Thyroid gland (tissue), 4 donors: ENCODE data around the gene DLX4. TPM values are rescaled to one million over a fixed set of nuclear protein-coding genes. Genes with fewer than 3 reads are reported as not detected.

Source experiments
- DNase-seq, 2 donors: peaks; one replicate each; pipeline ENCODE4 v3.0.0-alpha.2; 2019
- H3K27ac ChIP-seq, 3 donors: fragments of 200-600 bp; sonication (generic); 1 replicate in 2 of 3; 2 replicates in 1 of 3; pipeline ENCODE4 v1.5.1; 2016 to 2019; ENCODE audit warnings: mild to moderate bottlenecking in 1 of 3, moderate library complexity in 1 of 3
- H3K27me3 ChIP-seq: fragments of 200-600 bp; sonication (generic); one replicate; pipeline ENCODE4 v1.5.1; 2019
- H3K36me3 ChIP-seq, 2 donors: fragments of 200-600 bp; sonication (generic); one replicate each; pipeline ENCODE4 v1.5.1; 2016 to 2019
- H3K4me1 ChIP-seq, 2 donors: fragments of 200-600 bp; sonication (generic); one replicate each; pipeline ENCODE4 v1.5.1; 2017 to 2019
- H3K4me3 ChIP-seq, 3 donors: fragments of 200-600 bp; sonication (generic); replicated peaks in 1 of 3; 1 replicate in 2 of 3; 2 replicates in 1 of 3; pipeline ENCODE4 v1.5.1; 2016; ENCODE audit warnings: mild to moderate bottlenecking in 1 of 3
- H3K9me3 ChIP-seq: fragments of 200-600 bp; sonication (generic); one replicate; pipeline ENCODE4 v1.5.1; 2017
- CTCF ChIP-seq, 6 experiments: fragments of 200-600 bp in 3 of 6; fragments of 450-650 bp in 3 of 6; sonication (generic) in 3 of 6; IDR thresholded peaks; one replicate each; pipeline ENCODE4 v1.5.1; 2016 to 2019; ENCODE audit warnings: antibody characterized with exemption in 6 of 6, mild to moderate bottlenecking in 2 of 6, inconsistent platforms in 1 of 6, moderate library complexity in 1 of 6
- POLR2A ChIP-seq, 2 donors: fragments of 450-650 bp; IDR thresholded peaks; one replicate each; pipeline ENCODE4 v1.6.1; 2017; ENCODE audit warnings: antibody characterized with exemption in 2 of 2, mild to moderate bottlenecking in 2 of 2, moderate library complexity in 1 of 2
- WGBS, 2 donors: methylation state at CpG; one replicate each; pipeline ENCODE4 v1.1.5; 2017; 5-methylcytosine and 5-hydroxymethylcytosine counted together
- intact Hi-C: fragments of 100-400 bp; cut with DNase I; formaldehyde crosslinking; loops from one replicate; pipeline ENCODE4 v1.15.1; 2023
- total RNA-seq, 4 donors: library from RNA; depleted of rRNA; stranded (reverse); fragments of >200 nt; gene quantifications; one replicate each; pipeline ENCODE4 v1.2.3, GENCODE V29; 2016

DLX4 gene
- total RNA-seq, 4 donors from 2014 or later = 0.56 to 1.2 TPM; not detected in 2

- no peak for DNase-seq
- Histone ChIP-seq H3K27me3 (peaks cover 18% of the 10 kb centered on the region), H3K4me1 (peaks cover 7 to 9% of the 10 kb centered on the region in 2 donors), H3K9me3 (no peaks in the 10 kb centered on the region), H3K27ac (no peak overlapping the region), H3K4me3 (no peak overlapping the region), H3K36me3 (no peaks in the 10 kb centered on the region)
- intact Hi-C loops = no loop called here
- 78 to 82% methylated on average over 4 of the region's 4 CpGs for WGBS, 2 donors
- TF ChIP-seq POLR2A (IDR thresholded peaks at IDR 0.05) (no peak), CTCF (IDR thresholded peaks at IDR 0.05) (no peak)
Measured at GRCh38 chr17:49976828-49977202, 7.8 kb downstream of the DLX4 start.

GRCh38 chr17:49977463-49978389 lies 8.7 kb downstream of the DLX4 start:
- no peaks in the 10 kb centered on the region for H3K9me3 ChIP-seq
- TF ChIP-seq POLR2A (IDR thresholded peaks at IDR 0.05) = no peak
- no peak for TF ChIP-seq CTCF (IDR thresholded peaks at IDR 0.05)
- no peak overlapping the region for H3K27ac ChIP-seq
- H3K36me3 ChIP-seq = no peaks in the 10 kb centered on the region
- WGBS, 2 donors = 73 to 77% methylated on average over 7 of the region's 7 CpGs
- H3K4me1 ChIP-seq = no peaks in the 10 kb centered on the region
- DNase-seq = no peak
- H3K27me3 ChIP-seq = peaks cover 9% of the 10 kb centered on the region
- H3K4me3 ChIP-seq = no peak overlapping the region
- intact Hi-C loops = no loop called here

- TF ChIP-seq CTCF (IDR thresholded peaks at IDR 0.05) (no peak), POLR2A (IDR thresholded peaks at IDR 0.05) (no peak)
- no peak overlapping the region for H3K4me3 ChIP-seq
- no peaks in the 10 kb centered on the region for H3K4me1 ChIP-seq
- intact Hi-C loops = no loop called here
- H3K27ac ChIP-seq = no peak overlapping the region
- no peaks in the 10 kb centered on the region for H3K36me3 ChIP-seq
- no peaks in the 10 kb centered on the region for H3K9me3 ChIP-seq
- 69 to 72% methylated on average over 13 of the region's 13 CpGs for WGBS, 2 donors
- no peak for DNase-seq
- peaks cover 3% of the 10 kb centered on the region for H3K27me3 ChIP-seq
Measured at GRCh38 chr17:49978501-49978900, 9.5 kb downstream of the DLX4 start.

- H3K36me3 ChIP-seq = no peaks in the 10 kb centered on the region
- intact Hi-C loops = no loop called here
- TF ChIP-seq CTCF (IDR thresholded peaks at IDR 0.05) = no peak
- no peak for TF ChIP-seq POLR2A (IDR thresholded peaks at IDR 0.05)
- no peak overlapping the region for H3K27ac ChIP-seq
- 80 to 81% methylated on average over 4 of the region's 4 CpGs for WGBS, 2 donors
- no peaks in the 10 kb centered on the region for H3K4me1 ChIP-seq
- DNase-seq = no peak
- H3K4me3 ChIP-seq = no peak overlapping the region
- no peaks in the 10 kb centered on the region for H3K9me3 ChIP-seq
- H3K27me3 ChIP-seq = no peaks in the 10 kb centered on the region
Measured at GRCh38 chr17:49979748-49980479, 10.9 kb downstream of the DLX4 start.
